T-cell (primary cell): ENCODE results near the gene UVRAG. TPM values are rescaled to one million over a fixed set of nuclear protein-coding genes. Genes with fewer than 3 reads are reported as not detected.

Experiments
- ATAC-seq, 4 experiments: fragments of 200-7000 bp in 3 of 4; fragments of 150-1000 bp in 1 of 4; cut with Tn5 transposase; replicated peaks in 1 of 4; 1 replicate in 3 of 4; 2 replicates in 1 of 4; pipeline ENCODE4 v1.10.0; 2021; ENCODE audit warnings: moderate library complexity in 3 of 4, mild to moderate bottlenecking in 2 of 4, moderate number of reproducible peaks in 1 of 4
- CTCF ChIA-PET, 2 donors: fragments of 300-600 bp; sonication (Branson Sonifier 250); formaldehyde crosslinking; loops; one replicate each; lab custom pipeline; 2022; ENCODE audit warnings: antibody characterized with exemption in 2 of 2; lab: Charles Lee
- POLR2A ChIA-PET, 2 donors: fragments of 300-600 bp; sonication (Branson Sonifier 250); formaldehyde crosslinking; loops; one replicate each; lab custom pipeline; 2022; ENCODE audit warnings: antibody characterized with exemption in 2 of 2; lab: Charles Lee
- DNase-seq, 35 experiments: peaks; one replicate each; pipeline versions ENCODE4 v3.0.0 to v3.0.0-alpha.2; 2013 to 2023
- H3K27ac ChIP-seq: one replicate; pipeline ENCODE4 v1.5.1; 2013; ENCODE audit warnings: low read length
- H3K27me3 ChIP-seq, 2 experiments: replicated peaks in 1 of 2; 1 replicate in 1 of 2; 2 replicates in 1 of 2; pipeline versions ENCODE4 v1.6.1 to v1.7.0; 2013; ENCODE audit warnings: low read length in 1 of 2, mixed read lengths in 1 of 2; ENCODE audit not compliant: control insufficient read depth in 2 of 2, insufficient read depth in 2 of 2; ENCODE audit errors: extremely low read depth in 1 of 2
- H3K36me3 ChIP-seq, 2 donors: 1 replicate in 1 of 2; 2 replicates in 1 of 2; pipeline versions ENCODE4 v1.6.1 to v1.7.0; 2013; ENCODE audit warnings: low read length in 1 of 2; ENCODE audit not compliant: control insufficient read depth in 2 of 2, insufficient read depth in 1 of 2; ENCODE audit errors: extremely low read depth in 1 of 2
- H3K4me1 ChIP-seq, 2 experiments: 1 replicate in 1 of 2; 2 replicates in 1 of 2; pipeline versions ENCODE4 v1.6.1 to v1.7.0; 2013; ENCODE audit warnings: low read length in 2 of 2, mixed read lengths in 1 of 2; ENCODE audit not compliant: insufficient read depth in 2 of 2, control insufficient read depth in 1 of 2; ENCODE audit errors: extremely low read depth in 1 of 2
- H3K4me3 ChIP-seq, 2 donors: 1 replicate in 1 of 2; 2 replicates in 1 of 2; pipeline versions ENCODE4 v1.5.1 to v1.7.0; 2013; ENCODE audit warnings: mild to moderate bottlenecking in 2 of 2, low read length in 1 of 2, moderate library complexity in 1 of 2; ENCODE audit not compliant: control insufficient read depth in 1 of 2; ENCODE audit errors: extremely low read depth in 1 of 2
- H3K9me3 ChIP-seq: 2 replicates; pipeline ENCODE4 v1.7.0; 2013
- H3K27ac Mint-ChIP-seq, 2 donors: one replicate each; pipeline ENCODE4 v1.8.0; 2020 to 2021; ENCODE audit warnings: mild to moderate bottlenecking in 2 of 2, mixed read lengths in 2 of 2
- H3K27me3 Mint-ChIP-seq, 2 donors: one replicate each; pipeline ENCODE4 v1.8.0; 2021 to 2022; ENCODE audit warnings: mixed read lengths in 2 of 2
- H3K36me3 Mint-ChIP-seq: one replicate; pipeline ENCODE4 v1.8.0; 2021; ENCODE audit warnings: mixed read lengths
- H3K4me1 Mint-ChIP-seq, 3 donors: one replicate each; pipeline ENCODE4 v1.8.0; 2020 to 2022; ENCODE audit warnings: mixed read lengths in 3 of 3, mild to moderate bottlenecking in 1 of 3
- H3K4me3 Mint-ChIP-seq, 3 donors: one replicate each; pipeline ENCODE4 v1.8.0; 2020 to 2022; ENCODE audit warnings: mild to moderate bottlenecking in 3 of 3, mixed read lengths in 3 of 3, moderate library complexity in 3 of 3
- H3K9me3 Mint-ChIP-seq, 3 donors: one replicate each; pipeline ENCODE4 v1.8.0; 2020 to 2022; ENCODE audit warnings: mixed read lengths in 3 of 3
- WGBS: methylation state at CpG from one replicate; pipeline ENCODE4 v1.1.5; 2013; ENCODE audit warnings: missing lambda C conversion rate; ENCODE audit not compliant: insufficient coverage; 5-methylcytosine and 5-hydroxymethylcytosine counted together
- total RNA-seq, 35 experiments: library from RNA in 6 of 35; stranded (reverse) in 6 of 35; fragments of 120-200 nt in 1 of 35; gene quantifications; one replicate each; pipeline versions ENCODE4 v1.2.1 to v1.2.4 and lab custom pipeline; 2013 to 2026

The UVRAG gene
- total RNA-seq, 5 donors from 2014 or later (not counting 1 experiment from before 2014, with no cell fraction given), result 22.4 to 32.8 (median 27.6) TPM

- 63% methylated on average over 2 of the region's 9 CpGs for WGBS
Measured at GRCh38 chr11:75781831-75782230, 33.2 kb upstream of the UVRAG start.

GRCh38 chr11:75782540-75783263 is 32.3 kb upstream of the UVRAG start:
- H3K27ac ChIP-seq, result no peak overlapping the region
- ChIA-PET POLR2A (no interaction called here), CTCF (no interaction called here)
- H3K36me3 ChIP-seq, result no peaks in the 10 kb centered on the region
- Mint-ChIP-seq H3K4me1 (peaks cover 0 to 5% (median 2%) of the 10 kb centered on the region in 3 donors), H3K27me3 (no peaks in the 10 kb centered on the region), H3K36me3 (no peaks in the 10 kb centered on the region), H3K27ac (no peak overlapping the region), H3K4me3 (no peak overlapping the region), H3K9me3 (no peaks in the 10 kb centered on the region)
- H3K4me3 ChIP-seq, result no peak overlapping the region
- no peak for ATAC-seq
- 94% methylated on average over 2 of the region's 4 CpGs for WGBS
- DNase-seq, result no peak
- no peaks in the 10 kb centered on the region for H3K4me1 ChIP-seq
- no peaks in the 10 kb centered on the region for H3K9me3 ChIP-seq
- H3K27me3 ChIP-seq, result no peaks in the 10 kb centered on the region

More at GRCh38 chr11:75781831-75782230, 33.2 kb upstream of the UVRAG start:
- Histone ChIP-seq H3K4me3 (no peak overlapping the region), H3K27me3 (no peaks in the 10 kb centered on the region), H3K27ac (no peak overlapping the region), H3K9me3 (no peaks in the 10 kb centered on the region), H3K4me1 (peaks cover 0 to 8% of the 10 kb centered on the region in 2 experiments), H3K36me3 (no peaks in the 10 kb centered on the region)
- Mint-ChIP-seq H3K27ac (no peak overlapping the region), H3K27me3 (no peaks in the 10 kb centered on the region), H3K4me1 (peaks cover 0 to 11% (median 6%) of the 10 kb centered on the region in 3 donors), H3K36me3 (no peaks in the 10 kb centered on the region), H3K4me3 (no peak overlapping the region), H3K9me3 (no peaks in the 10 kb centered on the region)
- no peak for ATAC-seq
- ChIA-PET CTCF (no interaction called here), POLR2A (no interaction called here)
- DNase-seq, result no peak

GRCh38 chr11:75783416-75784084 is 31.5 kb upstream of the UVRAG start:
- ATAC-seq (no peak), DNase-seq (no peak)
- POLR2A ChIA-PET, result no interaction called here
- H3K36me3 Mint-ChIP-seq, result no peaks in the 10 kb centered on the region
- Histone ChIP-seq H3K9me3 (no peaks in the 10 kb centered on the region), H3K4me1 (no peaks in the 10 kb centered on the region), H3K27me3 (no peaks in the 10 kb centered on the region), H3K27ac (no peak overlapping the region), H3K4me3 (no peak overlapping the region), H3K36me3 (no peaks in the 10 kb centered on the region)
- H3K4me3 Mint-ChIP-seq, result no peak overlapping the region
- no peaks in the 10 kb centered on the region for H3K4me1 Mint-ChIP-seq
- H3K27me3 Mint-ChIP-seq, result no peaks in the 10 kb centered on the region
- no peak overlapping the region for H3K27ac Mint-ChIP-seq
- CTCF ChIA-PET, result no interaction called here
- no peaks in the 10 kb centered on the region for H3K9me3 Mint-ChIP-seq
- WGBS, result 100% methylated on average over 1 of the region's 4 CpGs

GRCh38 chr11:75784085-75784478 is 30.9 kb upstream of the UVRAG start:
- CTCF ChIA-PET, result no interaction called here
- Histone ChIP-seq H3K9me3 (no peaks in the 10 kb centered on the region), H3K4me1 (no peaks in the 10 kb centered on the region), H3K27ac (no peak overlapping the region), H3K4me3 (no peak overlapping the region), H3K27me3 (no peaks in the 10 kb centered on the region), H3K36me3 (no peaks in the 10 kb centered on the region)
- Mint-ChIP-seq H3K27me3 (no peaks in the 10 kb centered on the region), H3K4me3 (no peak overlapping the region), H3K4me1 (no peaks in the 10 kb centered on the region), H3K36me3 (no peaks in the 10 kb centered on the region), H3K9me3 (no peaks in the 10 kb centered on the region), H3K27ac (no peak overlapping the region)
- DNase-seq (no peak), ATAC-seq (no peak)
- POLR2A ChIA-PET, result no interaction called here
- 100% methylated on average over 2 of the region's 2 CpGs for WGBS

- ChIA-PET POLR2A (no interaction called here), CTCF (no interaction called here)
- Mint-ChIP-seq H3K36me3 (no peaks in the 10 kb centered on the region), H3K9me3 (no peaks in the 10 kb centered on the region), H3K27me3 (no peaks in the 10 kb centered on the region), H3K27ac (no peak overlapping the region), H3K4me3 (no peak overlapping the region), H3K4me1 (no peaks in the 10 kb centered on the region)
- H3K9me3 ChIP-seq, result no peaks in the 10 kb centered on the region
- H3K27ac ChIP-seq, result no peak overlapping the region
- H3K27me3 ChIP-seq, result no peaks in the 10 kb centered on the region
- H3K4me3 ChIP-seq, result no peak overlapping the region
- ATAC-seq, result no peak
- DNase-seq, result no peak
- H3K36me3 ChIP-seq, result no peaks in the 10 kb centered on the region
- 83% methylated on average over 1 of the region's 1 CpG for WGBS
- no peaks in the 10 kb centered on the region for H3K4me1 ChIP-seq
Measured at GRCh38 chr11:75784506-75784905, 30.5 kb upstream of the UVRAG start.

DNA sequence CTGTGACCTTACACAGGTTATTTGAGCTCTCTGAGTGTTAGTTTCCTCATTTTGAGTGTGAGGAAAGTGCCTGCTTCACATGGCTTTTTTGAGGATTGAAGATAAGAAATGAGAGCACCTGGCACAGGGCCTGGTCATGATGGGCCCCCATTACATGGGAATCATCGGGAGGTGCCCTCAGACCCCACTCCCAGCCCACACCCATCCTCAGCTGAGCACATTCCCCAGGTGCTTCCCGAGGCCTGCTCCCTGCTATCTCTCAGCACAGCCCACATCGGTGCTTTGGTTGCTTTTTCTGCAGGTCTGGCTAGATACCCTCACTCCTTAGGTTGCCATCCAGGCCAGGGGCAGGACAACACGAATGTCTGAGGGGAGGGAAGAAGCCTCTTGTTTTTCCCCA is 29.8 kb upstream of the UVRAG start:
- Histone ChIP-seq H3K4me1 (no peaks in the 10 kb centered on the region), H3K36me3 (no peaks in the 10 kb centered on the region), H3K27ac (no peak overlapping the region), H3K27me3 (no peaks in the 10 kb centered on the region), H3K9me3 (no peaks in the 10 kb centered on the region), H3K4me3 (no peak overlapping the region)
- H3K4me1 Mint-ChIP-seq, result no peaks in the 10 kb centered on the region
- WGBS, result 33% methylated on average over 1 of the region's 4 CpGs
- no peak overlapping the region for H3K4me3 Mint-ChIP-seq
- CTCF ChIA-PET, result no interaction called here
- no peaks in the 10 kb centered on the region for H3K9me3 Mint-ChIP-seq
- no peak for ATAC-seq
- DNase-seq, result no peak
- H3K27ac Mint-ChIP-seq, result no peak overlapping the region
- POLR2A ChIA-PET, result no interaction called here
- H3K27me3 Mint-ChIP-seq, result no peaks in the 10 kb centered on the region
- H3K36me3 Mint-ChIP-seq, result no peaks in the 10 kb centered on the region
